GM18499 (cell line): Measurements from ENCODE around the gene ANXA4.

Experiments
- ATAC-seq: cut with Tn5 transposase; IDR thresholded peaks from one replicate; pipeline ENCODE4 v1.9.1; 2021; ENCODE audit warnings: moderate number of reproducible peaks; ENCODE audit not compliant: insufficient read depth, unreplicated experiment

The ANXA4 gene

DNA sequence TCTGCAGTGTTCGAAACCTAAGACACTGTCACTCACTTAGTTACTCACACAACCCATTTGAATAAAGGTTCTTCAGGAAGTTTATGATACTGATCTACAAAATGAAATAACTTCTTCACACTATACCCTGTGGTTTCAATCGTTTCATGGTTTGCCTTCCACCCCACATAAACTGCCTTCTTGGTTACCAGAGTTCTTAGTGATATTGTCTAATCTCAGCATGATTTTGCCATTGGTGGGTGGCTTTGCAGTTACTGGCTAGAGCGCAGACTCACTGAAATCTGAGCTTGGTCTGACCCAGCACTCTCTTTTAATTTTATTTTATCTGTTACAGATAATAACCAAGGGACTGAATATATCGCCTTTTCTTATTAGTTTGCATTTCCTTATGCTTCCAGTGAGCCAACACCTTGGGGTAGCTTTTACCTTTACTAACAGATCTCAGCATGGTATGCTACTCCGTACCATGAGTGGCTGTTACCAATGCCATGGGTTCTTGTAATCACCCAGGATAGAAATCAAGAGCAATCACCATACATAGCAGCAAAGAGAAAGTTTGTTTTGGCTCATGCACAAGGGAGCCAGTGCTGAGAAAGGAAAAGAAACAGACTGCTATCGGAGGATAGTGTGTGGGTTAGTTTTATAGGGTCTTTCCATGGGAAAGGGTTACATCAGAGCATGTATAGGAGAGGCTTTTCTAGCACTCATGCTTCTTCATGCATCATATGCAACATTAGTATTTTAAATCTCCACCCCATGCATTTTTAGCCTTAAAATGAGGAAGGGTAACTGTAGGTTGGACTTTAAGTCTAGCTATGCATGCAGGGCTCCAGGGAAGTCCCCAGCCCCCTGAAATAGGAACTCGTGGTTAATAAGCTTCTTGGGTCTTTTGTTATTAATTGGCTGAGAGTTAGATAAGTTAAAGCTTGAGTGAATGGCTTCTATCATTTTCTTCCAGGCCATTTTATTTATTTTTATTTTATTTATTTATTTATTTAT lies 33.3 kb downstream of the ANXA4 start:
- ATAC-seq: no peak

- no peak for ATAC-seq
Observed at GRCh38 chr2:69776886-69777785, 35.2 kb downstream of the ANXA4 start.

GRCh38 chr2:69777786-69778105 lies 35.8 kb downstream of the ANXA4 start:
- no peak for ATAC-seq

- ATAC-seq: no peak
Observed at GRCh38 chr2:69779258-69780001, 37.5 kb downstream of the ANXA4 start.

DNA sequence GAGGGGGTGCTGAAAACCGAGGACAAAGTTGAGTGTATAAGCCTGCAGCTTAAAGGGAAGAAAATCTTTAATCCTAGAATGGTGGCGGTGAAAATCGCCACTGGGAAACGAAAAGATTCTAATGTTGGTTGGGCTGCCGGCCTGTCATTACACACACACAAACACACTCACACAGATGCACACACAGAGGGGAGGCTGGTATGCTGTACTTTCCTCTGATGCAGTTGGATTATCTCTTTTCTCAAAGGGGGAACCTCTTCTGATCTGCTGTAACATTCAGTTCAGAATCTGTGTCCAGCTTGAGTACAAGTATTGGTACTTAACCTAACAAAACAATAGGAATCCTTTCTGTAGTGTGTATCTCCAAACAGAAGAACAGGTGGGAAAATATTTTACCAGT lies 39.0 kb downstream of the ANXA4 start:
- no peak for ATAC-seq

GRCh38 chr2:69781321-69782248 lies 39.7 kb downstream of the ANXA4 start:
- ATAC-seq: no peak

DNA sequence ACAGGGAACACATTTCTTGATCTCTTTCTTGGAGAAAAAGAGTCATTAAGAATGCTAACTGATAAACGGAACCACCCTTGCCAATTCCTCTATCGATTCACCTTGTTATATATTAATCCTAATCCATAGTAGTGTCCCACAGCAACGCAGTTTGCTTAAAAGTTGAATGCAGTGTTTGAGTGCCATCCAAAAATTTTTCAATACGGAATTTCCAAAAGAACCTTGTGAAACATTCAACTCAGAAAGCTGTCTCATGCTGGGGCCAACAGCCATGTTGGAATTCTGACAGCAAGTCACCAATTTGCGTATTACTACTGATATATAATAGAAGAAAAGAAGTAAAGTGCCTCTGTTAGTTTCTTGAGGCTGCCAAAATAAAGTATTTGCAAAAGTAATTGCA lies 42.3 kb downstream of the ANXA4 start:
- no peak for ATAC-seq

GRCh38 chr2:69785358-69785757 lies 43.4 kb downstream of the ANXA4 start:
- no peak for ATAC-seq

- ATAC-seq: no peak
Observed at GRCh38 chr2:69786052-69786560, 44.2 kb downstream of the ANXA4 start.

DNA sequence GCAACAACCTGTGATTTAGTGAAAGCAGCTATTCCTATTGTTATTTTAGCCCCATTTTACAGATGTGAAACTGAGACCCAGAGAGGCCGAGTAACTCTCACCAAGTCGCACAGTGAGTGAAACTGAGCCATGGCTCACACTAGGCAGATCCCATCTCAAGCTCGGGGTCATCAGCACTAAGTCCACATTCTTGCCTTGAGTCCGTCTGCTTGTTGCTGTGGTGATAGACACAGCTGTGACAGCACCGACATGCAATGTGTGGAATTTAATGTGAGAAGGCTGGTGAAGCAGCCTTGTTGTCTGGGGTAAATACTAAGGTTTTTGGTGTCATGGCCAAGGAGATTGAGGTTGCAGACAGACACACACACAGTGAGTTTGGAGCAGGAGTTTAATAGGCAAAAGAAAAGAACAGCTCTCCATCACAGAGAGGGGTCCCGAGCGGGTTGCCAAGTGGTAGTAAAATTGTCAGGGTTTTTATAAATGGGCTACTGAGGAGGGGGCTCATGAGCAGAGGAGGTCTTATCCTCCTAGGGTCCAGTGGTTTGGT lies 47.3 kb downstream of the ANXA4 start:
- no peak for ATAC-seq

DNA sequence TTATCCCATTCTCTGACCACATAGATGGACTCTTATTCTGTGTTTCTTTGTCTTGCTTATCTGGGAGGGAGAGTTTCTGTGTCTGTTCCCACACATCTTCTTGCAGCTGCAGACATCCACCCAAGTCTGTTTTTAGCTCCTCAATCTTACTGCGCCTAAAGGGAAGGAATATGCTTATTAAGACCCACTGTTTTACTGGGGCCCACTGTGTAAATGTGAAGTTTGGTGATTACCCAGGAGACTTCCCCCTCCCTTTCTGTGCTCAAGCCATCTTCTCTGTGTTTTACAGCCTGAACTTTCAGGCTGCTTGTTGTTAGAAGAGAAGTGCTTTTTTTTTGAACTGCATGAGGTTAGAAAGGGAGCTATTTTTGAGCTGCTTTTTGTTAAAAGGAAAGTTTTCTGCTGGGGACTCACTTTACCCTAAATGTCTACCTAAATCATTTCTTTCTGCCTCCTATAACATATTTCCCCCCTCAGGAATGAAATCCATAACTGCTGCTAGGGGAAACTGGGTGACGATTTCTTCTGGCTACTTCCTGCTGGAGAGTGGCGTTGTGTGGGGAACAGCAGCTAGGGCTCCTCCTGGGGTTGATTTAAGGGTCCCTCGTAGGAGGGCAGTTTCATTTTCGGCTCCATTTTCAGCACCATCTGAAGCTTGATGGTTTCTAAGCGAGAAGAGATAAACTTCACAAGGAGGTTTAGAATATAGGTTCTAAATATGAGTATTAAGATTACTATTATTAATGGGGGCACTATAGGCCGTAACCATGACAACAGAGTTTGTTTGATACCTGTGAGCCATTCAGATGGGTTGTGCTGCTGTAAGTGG lies 48.1 kb downstream of the ANXA4 start:
- ATAC-seq: no peak

DNA sequence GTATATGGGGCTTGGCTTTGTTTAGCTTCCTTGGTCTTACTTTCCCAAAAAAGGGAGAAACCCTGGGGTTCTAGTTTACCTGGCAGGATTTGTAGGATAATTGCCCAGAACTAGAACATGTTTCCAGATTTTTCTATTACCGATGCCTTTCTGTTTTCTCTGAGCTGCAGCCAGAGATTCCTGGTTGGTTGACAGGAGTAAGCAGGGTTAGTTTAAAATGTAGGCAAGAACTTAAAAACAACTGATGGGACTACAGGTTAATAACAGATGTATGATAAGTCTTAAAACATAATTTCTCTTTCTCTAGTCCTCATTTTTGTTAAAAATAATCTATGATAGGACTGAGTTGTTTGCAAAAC lies 48.6 kb downstream of the ANXA4 start:
- ATAC-seq: no peak

GRCh38 chr2:69791045-69791444 lies 49.1 kb downstream of the ANXA4 start:
- no peak for ATAC-seq

GRCh38 chr2:69796174-69796573 lies 54.2 kb downstream of the ANXA4 start:
- ATAC-seq: no peak

DNA sequence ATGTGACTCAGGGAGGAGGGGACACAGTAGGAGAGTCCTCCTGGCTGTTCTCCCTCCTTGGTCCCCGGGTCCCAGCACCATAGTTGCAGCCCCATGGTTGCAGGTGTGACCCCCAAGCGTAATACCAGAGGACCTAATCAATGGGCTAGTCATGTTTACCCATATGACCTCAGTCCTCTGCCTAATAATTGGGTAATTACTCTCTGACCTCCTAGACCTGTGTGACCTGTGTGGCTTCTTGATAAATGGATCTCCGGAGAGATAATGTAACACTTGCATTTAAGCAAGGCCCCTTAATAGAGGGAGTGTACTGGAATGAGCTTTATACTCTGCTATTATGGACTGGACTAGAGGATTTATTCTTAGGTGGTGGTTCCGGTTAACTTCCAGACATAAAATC lies 55.3 kb downstream of the ANXA4 start:
- no peak for ATAC-seq

- no peak for ATAC-seq
Observed at GRCh38 chr2:69797836-69798289, 55.9 kb downstream of the ANXA4 start.

GRCh38 chr2:69798290-69798908 lies 56.5 kb downstream of the ANXA4 start:
- ATAC-seq: no peak
